NCI-H146 treated with DMSO at 0.1 percent for 48 hours (cell line): ENCODE measurements around the gene HSD17B1.

Experiments used
- DNase-seq: peaks from one replicate; lab custom pipeline; 2025; ENCODE audit not compliant: unreplicated experiment; lab: John Stamatoyannopoulos, UW

The HSD17B1 gene

GRCh38 chr17:42598905-42599304 lies 46.2 kb downstream of the HSD17B1 start:
- no peak for DNase-seq

GRCh38 chr17:42603318-42603717 lies 50.6 kb downstream of the HSD17B1 start:
- DNase-seq, result no peak
